ENCODE results near the gene MEDAG.

MEDAG gene

GRCh38 chr13:30966101-30966500 is 60.0 kb downstream of the MEDAG start:
- no peak for DNase-seq

- no peak for DNase-seq
Observed at GRCh38 chr13:30968846-30969245, 62.8 kb downstream of the MEDAG start.

- no peak for DNase-seq
Observed at GRCh38 chr13:30971575-30971974, 65.5 kb downstream of the MEDAG start.

- no peak for DNase-seq
Observed at GRCh38 chr13:30972888-30973377, 66.9 kb downstream of the MEDAG start.

GRCh38 chr13:30974350-30974749 is 68.3 kb downstream of the MEDAG start:
- no peak for DNase-seq

Measured in GF-D8 (cell line).